ENCODE data around the gene METTL21C. TPM values are rescaled to one million over a fixed set of nuclear protein-coding genes. Genes with fewer than 3 reads are reported as not detected.

Gene METTL21C
- total RNA-seq, 1 donor from 2014 or later: not detected

GRCh38 chr13:102697929-102698648 lies 3.2 kb upstream of the METTL21C start:
- DNase-seq: no peak

- no peak for DNase-seq
Measured at GRCh38 chr13:102697264-102697663, 2.4 kb upstream of the METTL21C start.

GRCh38 chr13:102696465-102696864 lies 1.6 kb upstream of the METTL21C start:
- DNase-seq: no peak

GRCh38 chr13:102693776-102694175 lies 1.1 kb downstream of the METTL21C start:
- DNase-seq: no peak

GRCh38 chr13:102693250-102693649 lies 1.6 kb downstream of the METTL21C start:
- no peak for DNase-seq

- no peak for DNase-seq
Measured at GRCh38 chr13:102692491-102692826, 2.4 kb downstream of the METTL21C start.

- no peak for DNase-seq
Measured at GRCh38 chr13:102690883-102691282, 4.0 kb downstream of the METTL21C start.

- no peak for DNase-seq
Measured at GRCh38 chr13:102688306-102688973, 6.4 kb downstream of the METTL21C start.

GRCh38 chr13:102687520-102687919 lies 7.3 kb downstream of the METTL21C start:
- DNase-seq: no peak

- no peak for DNase-seq
Measured at GRCh38 chr13:102686024-102686423, 8.8 kb downstream of the METTL21C start.

- DNase-seq: no peak
Measured at GRCh38 chr13:102683637-102684036, 11.2 kb downstream of the METTL21C start.

- DNase-seq: no peak
Measured at GRCh38 chr13:102682727-102683126, 12.1 kb downstream of the METTL21C start.

- DNase-seq: no peak
Measured at GRCh38 chr13:102682211-102682610, 12.6 kb downstream of the METTL21C start.

- no peak for DNase-seq
Measured at GRCh38 chr13:102680842-102681740, 13.8 kb downstream of the METTL21C start.

- DNase-seq: no peak
Measured at GRCh38 chr13:102680133-102680717, 14.6 kb downstream of the METTL21C start.

- DNase-seq: no peak
Measured at GRCh38 chr13:102679449-102680132, 15.3 kb downstream of the METTL21C start.

- DNase-seq: no peak
Measured at GRCh38 chr13:102678339-102679107, 16.3 kb downstream of the METTL21C start.

- DNase-seq: no peak
Measured at GRCh38 chr13:102677122-102677521, 17.7 kb downstream of the METTL21C start.

GRCh38 chr13:102675115-102675514 lies 19.7 kb downstream of the METTL21C start:
- DNase-seq: no peak

- no peak for DNase-seq
Measured at GRCh38 chr13:102670130-102670529, 24.7 kb downstream of the METTL21C start.

GRCh38 chr13:102667911-102668310 lies 26.9 kb downstream of the METTL21C start:
- DNase-seq: no peak
